GM15510 (cell line): ENCODE results near the gene CDC7.

Experiments
- POLR2A ChIP-seq: IDR thresholded peaks from 3 replicates; pipeline ENCODE4 v1.6.1; 2011; ENCODE audit warnings: borderline replicate concordance; ENCODE audit not compliant: insufficient read length; ENCODE audit errors: extremely low read depth

Gene CDC7

DNA sequence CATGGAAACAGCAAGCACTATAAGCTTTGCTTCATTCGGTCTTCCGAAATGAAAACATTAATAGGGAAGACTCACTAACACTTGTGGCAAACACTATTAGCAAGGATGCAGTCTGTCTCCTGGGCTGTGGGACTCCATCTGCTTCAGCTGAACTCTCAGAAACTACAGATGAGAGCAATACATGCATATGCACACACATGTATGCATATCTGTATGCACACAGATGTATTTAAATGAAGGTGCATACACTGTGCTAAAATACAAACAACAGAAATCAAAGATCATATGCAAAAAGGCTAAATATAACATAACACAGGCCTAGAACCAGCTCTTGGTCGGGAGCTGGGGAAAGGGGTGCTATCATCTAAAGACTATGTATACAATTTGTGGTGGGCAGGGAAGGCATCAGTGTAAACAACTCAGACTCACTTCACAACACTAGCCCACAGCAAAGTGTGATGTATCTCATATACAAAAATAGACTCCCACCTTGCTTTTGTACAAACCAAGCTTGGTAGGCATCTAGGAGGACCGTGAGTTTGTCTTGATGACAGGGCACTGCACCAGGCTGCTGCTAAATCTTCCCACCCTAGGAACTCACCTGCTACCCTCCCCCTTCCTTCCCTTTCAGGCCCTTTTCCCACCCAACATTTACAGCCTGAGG, 32.8 kb downstream of the CDC7 start:
- no peak for TF ChIP-seq POLR2A

GRCh38 chr1:91535441-91535840, 34.8 kb downstream of the CDC7 start:
- no peak for TF ChIP-seq POLR2A

DNA sequence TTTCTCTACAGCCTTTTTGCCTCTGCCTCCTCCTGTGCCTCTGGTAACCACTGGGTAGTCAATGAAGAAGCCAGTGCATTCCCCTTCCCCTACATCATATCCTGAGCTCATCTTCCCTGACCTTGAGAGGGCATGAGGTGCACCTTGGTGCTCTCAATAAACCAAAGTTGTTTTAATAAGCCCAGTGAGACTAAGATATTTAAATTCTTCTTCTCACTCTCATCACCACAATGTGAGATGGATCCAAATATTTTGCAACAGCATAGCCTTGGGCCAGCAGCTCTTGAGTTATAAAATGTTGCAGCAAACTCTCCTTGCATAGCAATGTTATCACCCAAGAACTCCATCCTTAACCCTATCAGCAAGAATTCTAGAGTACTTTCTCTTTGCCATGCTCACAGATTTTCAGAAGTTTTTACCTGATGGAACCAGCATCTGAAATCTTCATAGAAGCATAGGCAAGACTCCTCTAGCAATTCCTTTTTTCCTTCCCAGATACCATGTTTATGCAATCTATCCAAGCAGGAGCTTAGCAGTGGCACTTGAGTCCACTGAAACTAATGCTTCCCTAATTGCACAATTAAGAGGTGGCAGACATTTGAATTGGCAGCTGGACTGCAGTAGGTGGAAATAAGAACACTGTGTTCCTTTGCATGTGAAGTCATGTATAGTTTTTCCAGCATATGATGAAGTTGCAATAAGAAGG, 36.8 kb downstream of the CDC7 start:
- TF ChIP-seq POLR2A, result no peak

DNA sequence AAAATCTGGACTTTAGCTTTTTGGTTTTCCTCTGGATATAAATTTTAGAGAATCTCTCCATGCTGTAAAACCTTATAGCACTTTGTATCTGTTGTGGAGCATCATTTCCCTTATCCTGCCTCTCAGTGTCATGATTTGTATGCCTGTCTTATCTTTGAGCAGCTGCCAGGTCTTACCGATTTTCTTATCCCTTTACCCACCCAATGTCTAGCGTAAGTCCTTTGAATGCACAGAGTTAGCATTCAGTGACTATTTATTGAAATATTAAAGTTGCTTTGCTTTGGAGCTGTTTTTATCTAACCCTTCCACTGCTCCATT, 37.3 kb downstream of the CDC7 start:
- TF ChIP-seq POLR2A, result no peak

DNA sequence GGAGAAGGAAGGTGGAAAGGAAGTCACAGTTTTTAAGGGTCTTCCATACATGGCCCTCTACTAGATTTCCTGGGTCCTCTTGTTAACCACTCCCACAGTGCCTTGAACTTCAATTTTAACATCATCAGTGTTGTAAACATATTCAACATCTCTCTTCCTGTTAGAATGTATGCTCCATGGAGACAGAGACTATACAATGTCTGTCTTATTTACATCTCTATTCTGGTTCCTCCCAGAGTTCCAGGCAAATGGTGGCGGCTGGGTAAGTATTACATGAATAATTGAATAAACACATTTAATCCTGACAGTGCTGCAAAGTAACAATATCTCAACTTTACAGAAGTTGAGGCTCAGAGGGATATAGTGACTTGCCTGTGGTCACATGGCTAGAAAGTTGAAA, 40.3 kb downstream of the CDC7 start:
- no peak for TF ChIP-seq POLR2A

DNA sequence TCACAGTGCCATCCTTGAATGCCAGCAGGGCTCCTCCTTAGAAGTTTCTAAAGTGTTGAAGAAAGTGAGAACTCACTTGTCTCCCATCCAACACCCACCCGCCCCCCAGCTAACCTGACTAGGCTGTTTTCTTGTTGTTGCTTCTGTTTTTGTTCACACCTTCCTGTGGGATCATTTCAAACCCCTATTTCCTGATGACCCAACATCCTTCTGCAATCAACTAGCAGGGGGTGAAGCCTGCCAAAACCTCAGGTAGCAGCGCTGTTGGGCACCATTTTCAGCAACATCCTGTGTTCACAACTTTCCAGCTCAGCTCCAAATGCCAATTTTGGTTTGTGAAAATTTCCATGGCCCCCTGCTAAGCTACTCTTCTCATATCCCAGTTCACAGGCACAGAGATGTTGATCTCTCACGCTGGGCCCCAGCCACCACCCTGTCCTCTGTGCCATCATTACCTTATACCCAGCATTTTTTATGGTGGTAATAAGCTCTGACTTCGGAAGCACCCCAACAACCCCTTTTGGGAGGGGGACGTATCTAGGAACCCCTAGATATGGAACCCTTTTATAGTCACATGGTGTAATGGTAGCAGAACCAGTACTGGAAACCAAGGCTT, 41.4 kb downstream of the CDC7 start:
- TF ChIP-seq POLR2A, result no peak

DNA sequence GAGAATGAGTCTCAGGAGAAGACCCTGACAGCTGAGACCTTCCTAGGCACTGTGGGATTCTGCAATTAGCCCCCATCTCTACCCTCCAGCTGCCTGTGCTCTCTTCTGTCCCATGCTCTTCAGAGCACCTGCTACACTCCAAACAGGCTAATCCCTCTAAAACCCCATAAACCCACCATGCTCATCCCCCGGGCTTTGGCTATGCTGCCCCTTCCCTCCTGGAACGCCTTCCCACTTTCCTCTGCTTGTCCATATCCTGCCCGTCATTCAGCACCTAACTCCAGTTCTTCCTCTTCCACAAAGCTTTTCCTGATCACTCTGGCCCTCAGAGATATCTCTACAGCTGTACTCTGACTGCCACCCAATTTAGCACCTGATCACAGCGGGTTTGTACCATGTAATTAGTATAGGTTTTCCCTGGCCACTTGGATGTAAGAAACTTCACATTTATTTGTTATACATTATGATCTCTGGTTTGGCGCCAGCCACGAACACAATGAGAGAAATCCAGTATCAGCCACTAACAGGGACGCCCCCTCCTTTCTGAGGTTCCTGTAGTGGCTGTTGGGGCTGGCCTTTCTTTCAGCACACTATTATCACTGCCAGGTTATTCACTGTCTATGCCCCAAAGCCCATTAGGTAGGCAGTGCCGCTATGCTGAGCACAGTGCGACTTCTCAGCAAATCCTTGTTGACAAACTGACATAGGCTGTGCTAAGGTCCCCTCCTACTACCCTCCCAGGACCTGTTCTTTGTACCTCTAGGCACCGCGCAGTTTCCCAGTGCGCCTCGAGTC, 45.1 kb downstream of the CDC7 start:
- TF ChIP-seq POLR2A, result no peak

DNA sequence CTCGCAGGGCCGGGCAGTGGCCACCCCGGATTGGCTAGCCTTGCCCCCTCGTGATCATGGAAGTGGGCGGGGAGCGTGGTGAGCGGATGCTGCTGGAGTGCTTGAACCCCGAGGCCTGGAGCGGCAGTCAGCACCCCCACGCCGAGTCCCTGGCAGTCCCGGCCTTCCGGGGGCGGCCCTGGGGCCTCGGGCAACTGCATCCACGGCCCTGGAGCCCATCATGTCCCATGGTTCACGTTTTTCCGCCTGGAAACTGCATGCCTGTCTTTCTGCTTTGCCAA, 45.6 kb downstream of the CDC7 start:
- TF ChIP-seq POLR2A, result no peak

DNA sequence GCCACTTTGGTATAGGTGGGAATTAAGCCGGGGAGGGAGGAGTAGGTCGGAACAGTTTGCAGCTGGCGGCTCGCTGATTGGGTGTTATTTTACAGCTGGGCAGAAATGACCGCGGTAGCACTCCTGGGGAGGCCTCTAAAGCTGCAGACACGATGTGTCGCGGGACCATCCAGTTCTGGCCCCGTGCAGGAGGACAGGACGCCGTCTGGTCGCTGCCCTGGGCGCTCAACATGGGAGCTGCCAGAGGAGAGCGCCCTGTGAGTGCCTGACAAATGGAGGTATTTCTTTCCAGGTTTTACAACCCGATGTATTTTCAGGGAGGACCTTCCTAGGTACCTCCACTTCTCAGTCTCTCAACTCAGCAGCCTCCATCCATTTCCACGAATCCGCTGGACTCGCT, 46.2 kb downstream of the CDC7 start:
- no peak for TF ChIP-seq POLR2A

- TF ChIP-seq POLR2A, result no peak
Observed at GRCh38 chr1:91548376-91549040, 47.9 kb downstream of the CDC7 start.

GRCh38 chr1:91549041-91549735, 48.5 kb downstream of the CDC7 start:
- no peak for TF ChIP-seq POLR2A

- no peak for TF ChIP-seq POLR2A
Observed at GRCh38 chr1:91550961-91551360, 50.3 kb downstream of the CDC7 start.

DNA sequence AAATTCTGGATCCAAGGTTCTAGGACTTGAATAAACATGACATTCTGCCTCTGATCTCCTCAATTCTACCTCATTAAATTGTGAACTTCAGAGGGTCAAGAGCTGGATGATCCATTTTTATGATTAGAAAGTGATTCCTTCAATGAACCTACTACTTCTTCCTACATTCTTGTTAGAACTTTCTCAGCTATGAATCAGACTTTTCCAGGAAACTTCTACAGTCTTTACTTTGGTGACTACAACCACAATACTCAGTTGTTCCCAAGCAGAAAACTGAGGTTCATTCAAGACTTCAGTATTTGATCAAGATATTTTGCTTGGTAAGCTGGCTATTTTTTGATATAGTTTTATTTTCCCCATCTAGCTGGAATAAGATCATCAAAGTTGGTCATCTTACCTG, 51.4 kb downstream of the CDC7 start:
- no peak for TF ChIP-seq POLR2A

DNA sequence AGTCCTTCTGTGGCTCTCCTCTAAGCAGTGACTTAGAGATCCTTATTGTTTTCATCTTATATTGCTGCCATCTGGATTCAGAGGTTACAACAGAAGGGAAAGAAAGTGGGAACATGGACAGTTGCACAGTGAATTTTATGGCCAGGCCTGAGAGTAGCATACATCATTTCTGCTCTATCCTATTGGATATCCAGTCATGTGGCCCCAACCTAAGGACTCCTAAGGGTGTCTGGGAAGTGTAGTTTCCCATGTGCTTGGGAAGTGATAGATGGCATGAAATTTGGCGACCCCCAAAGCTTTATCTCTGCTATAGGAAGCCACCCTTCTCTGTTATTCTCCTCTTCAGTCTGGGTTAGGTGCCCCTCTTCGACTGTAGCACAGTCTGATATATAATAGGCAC, 51.9 kb downstream of the CDC7 start:
- no peak for TF ChIP-seq POLR2A
